Prostate gland (tissue), 2 donors: ENCODE results near the gene TFR2.

ENCODE experiments used
- CTCF ChIP-seq, 4 experiments: fragments of 200-600 bp in 2 of 4; fragments of 450-650 bp in 2 of 4; sonication (generic) in 2 of 4; IDR thresholded peaks; 1 replicate in 3 of 4; 2 replicates in 1 of 4; pipeline ENCODE4 v1.5.1; 2016 to 2019; ENCODE audit warnings: antibody characterized with exemption in 4 of 4, mild to moderate bottlenecking in 2 of 4, moderate library complexity in 2 of 4
- POLR2A ChIP-seq: fragments of 450-650 bp; IDR thresholded peaks from one replicate; pipeline ENCODE4 v1.6.1; 2016; ENCODE audit warnings: antibody characterized with exemption, mild to moderate bottlenecking
- POLR2AphosphoS5 ChIP-seq: sonication (generic); formaldehyde crosslinking; IDR thresholded peaks from one replicate; pipeline ENCODE4 v1.6.1; 2017; ENCODE audit warnings: antibody characterized with exemption

- TF ChIP-seq POLR2A (no peak), CTCF (IDR thresholded peaks at IDR 0.05) (no peak), POLR2AphosphoS5 (no peak)
Measured at GRCh38 chr7:100684534-100685042, 43.2 kb upstream of the TFR2 start.
